ENCODE results near the gene STAB1. TPM values are rescaled to one million over a fixed set of nuclear protein-coding genes. Genes with fewer than 3 reads are reported as not detected.

Gene STAB1
- total and polyA plus RNA-seq, 2 donors (not counting 1 experiment from before 2014, with no cell fraction given) = under 0.01 to 0.09 TPM

- Histone ChIP-seq H3K4me3 (replicated peaks in 1 of 4; ENCODE audit: control extremely low read depth in 1 of 4, insufficient read depth in 1 of 4, low read depth in 3 of 4, low read length in 4 of 4) (peak overlapping the region; percentile 84 to 90 (median 89)), H2AFZ (ENCODE audit: low read length) (peak overlapping the region; percentile 64), H3K27ac (ENCODE audit: insufficient read depth, low read length) (no peak overlapping the region), H3K4me2 (ENCODE audit: extremely low read depth, insufficient read depth, low read length) (peak overlapping the region; percentile 84), H3K9ac (ENCODE audit: insufficient read depth, low read length) (peak overlapping the region; percentile 73), H3K27me3 (ENCODE audit: control insufficient read depth, insufficient read depth, low read length) (no peaks in the 10 kb centered on the region), H4K20me1 (ENCODE audit: control insufficient read depth, extremely low read depth, insufficient read depth, low read length) (no peaks in the 10 kb centered on the region), H3K79me2 (ENCODE audit: control insufficient read depth, insufficient read depth, low read length) (peaks cover 22% of the 10 kb centered on the region), H3K36me3 (ENCODE audit: control insufficient read depth, insufficient read depth, low read length) (peaks cover 9% of the 10 kb centered on the region), H3K4me1 (ENCODE audit: control insufficient read depth, extremely low read depth, insufficient read depth, low read length) (peaks cover 7% of the 10 kb centered on the region), H3K9me3 (ENCODE audit: control insufficient read depth, insufficient read depth, low read depth, low read length) (no peaks in the 10 kb centered on the region)
- no peak for DNase-seq (ENCODE audit: low read depth in 2 of 2)
- TF ChIP-seq CTCF (conservative IDR thresholded peaks at IDR 0.05 in 1 of 2, IDR thresholded peaks at IDR 0.05 in 1 of 2; ENCODE audit: low read depth in 1 of 2, low read length in 2 of 2) (no peak), EZH2 (IDR thresholded peaks at IDR 0.05; ENCODE audit: low read length, missing control alignments) (no peak)
Observed at GRCh38 chr3:52456800-52457183, 38.3 kb upstream of the STAB1 start.

GRCh38 chr3:52458031-52458760 is 36.9 kb upstream of the STAB1 start:
- no peaks in the 10 kb centered on the region for H4K20me1 ChIP-seq (ENCODE audit: control insufficient read depth, extremely low read depth, insufficient read depth, low read length)
- H3K36me3 ChIP-seq (ENCODE audit: control insufficient read depth, insufficient read depth, low read length) = peaks cover 9% of the 10 kb centered on the region
- no peak for TF ChIP-seq CTCF (conservative IDR thresholded peaks at IDR 0.05 in 1 of 2, IDR thresholded peaks at IDR 0.05 in 1 of 2; ENCODE audit: low read depth in 1 of 2, low read length in 2 of 2)
- no peak for TF ChIP-seq EZH2 (IDR thresholded peaks at IDR 0.05; ENCODE audit: low read length, missing control alignments)
- DNase-seq (ENCODE audit: low read depth in 2 of 2) = no peak
- no peak overlapping the region for H3K9ac ChIP-seq (ENCODE audit: insufficient read depth, low read length)
- no peaks in the 10 kb centered on the region for H3K9me3 ChIP-seq (ENCODE audit: control insufficient read depth, insufficient read depth, low read depth, low read length)
- H3K4me2 ChIP-seq (ENCODE audit: extremely low read depth, insufficient read depth, low read length) = no peak overlapping the region
- H3K27me3 ChIP-seq (ENCODE audit: control insufficient read depth, insufficient read depth, low read length) = no peaks in the 10 kb centered on the region
- no peak overlapping the region for H3K27ac ChIP-seq (ENCODE audit: insufficient read depth, low read length)
- H3K4me3 ChIP-seq (replicated peaks in 1 of 4; ENCODE audit: control extremely low read depth in 1 of 4, insufficient read depth in 1 of 4, low read depth in 3 of 4, low read length in 4 of 4) = no peak overlapping the region
- no peak overlapping the region for H2AFZ ChIP-seq (ENCODE audit: low read length)
- peaks cover 22% of the 10 kb centered on the region for H3K79me2 ChIP-seq (ENCODE audit: control insufficient read depth, insufficient read depth, low read length)
- H3K4me1 ChIP-seq (ENCODE audit: control insufficient read depth, extremely low read depth, insufficient read depth, low read length) = peaks cover 7% of the 10 kb centered on the region

GRCh38 chr3:52458770-52459545 is 36.2 kb upstream of the STAB1 start:
- no peaks in the 10 kb centered on the region for H3K9me3 ChIP-seq (ENCODE audit: control insufficient read depth, insufficient read depth, low read depth, low read length)
- H2AFZ ChIP-seq (ENCODE audit: low read length) = no peak overlapping the region
- H3K9ac ChIP-seq (ENCODE audit: insufficient read depth, low read length) = no peak overlapping the region
- DNase-seq (ENCODE audit: low read depth in 2 of 2) = no peak
- no peak overlapping the region for H3K27ac ChIP-seq (ENCODE audit: insufficient read depth, low read length)
- H3K4me1 ChIP-seq (ENCODE audit: control insufficient read depth, extremely low read depth, insufficient read depth, low read length) = peaks cover 7% of the 10 kb centered on the region
- H3K79me2 ChIP-seq (ENCODE audit: control insufficient read depth, insufficient read depth, low read length) = peaks cover 24% of the 10 kb centered on the region
- H3K27me3 ChIP-seq (ENCODE audit: control insufficient read depth, insufficient read depth, low read length) = no peaks in the 10 kb centered on the region
- no peak overlapping the region for H3K4me2 ChIP-seq (ENCODE audit: extremely low read depth, insufficient read depth, low read length)
- H4K20me1 ChIP-seq (ENCODE audit: control insufficient read depth, extremely low read depth, insufficient read depth, low read length) = no peaks in the 10 kb centered on the region
- no peak for TF ChIP-seq CTCF (conservative IDR thresholded peaks at IDR 0.05 in 1 of 2, IDR thresholded peaks at IDR 0.05 in 1 of 2; ENCODE audit: low read depth in 1 of 2, low read length in 2 of 2)
- no peak for TF ChIP-seq EZH2 (IDR thresholded peaks at IDR 0.05; ENCODE audit: low read length, missing control alignments)
- H3K4me3 ChIP-seq (replicated peaks in 1 of 4; ENCODE audit: control extremely low read depth in 1 of 4, insufficient read depth in 1 of 4, low read depth in 3 of 4, low read length in 4 of 4) = no peak overlapping the region
- H3K36me3 ChIP-seq (ENCODE audit: control insufficient read depth, insufficient read depth, low read length) = peaks cover 9% of the 10 kb centered on the region
